A549 (cell line): ENCODE results near the gene MLYCD. TPM values are rescaled to one million over a fixed set of nuclear protein-coding genes. Genes with fewer than 3 reads are reported as not detected.
A peak's percentile ranks its signal among the peaks of the same experiment; 100 is the strongest.

Source experiments
- ATAC-seq, 2 experiments: fragments of 200-7000 bp in 1 of 2; fragments of >200 bp in 1 of 2; cut with Nextera tagmentation in 1 of 2; cut with Tn5 transposase in 1 of 2; 3 replicates each; pipeline versions ENCODE4 v1.8.0 to v1.9.1; 2018 to 2020; ENCODE audit warnings: mild to moderate bottlenecking in 1 of 2, moderate library complexity in 1 of 2
- CTCF ChIA-PET: fragments of 300-600 bp; sonication (Branson Sonifier 250); formaldehyde crosslinking; extraction: SDS; loops from one replicate; lab custom pipeline; 2021; ENCODE audit warnings: antibody characterized with exemption, inconsistent platforms; lab: Yijun Ruan, JAX
- POLR2A ChIA-PET: fragments of 350-600 bp; formaldehyde crosslinking; extraction: SDS; loops from one replicate; lab custom pipeline; 2021; ENCODE audit warnings: antibody characterized with exemption, inconsistent platforms; lab: Yijun Ruan, JAX
- DNase-seq, 2 experiments: peaks; one replicate each; pipeline versions ENCODE4 v3.0.0 to v3.0.0-alpha.2; 2011 to 2016; ENCODE audit warnings: low read depth in 1 of 2, low spot score in 1 of 2
- FAIRE-seq: peaks from 2 replicates; lab custom pipeline; 2011; peaks lifted over from hg19 to GRCh38; lab: Jason Lieb, UNC
- H3K27ac ChIP-seq, 2 experiments: fragments of >200 bp; sonication (Bioruptor Twin); formaldehyde crosslinking; 3 replicates each; pipeline ENCODE4 v1.5.1; 2016 to 2017
- H3K4me1 ChIP-seq: fragments of >200 bp; sonication (Bioruptor Twin); formaldehyde crosslinking; 3 replicates; pipeline ENCODE4 v1.6.1; 2016
- H3K4me2 ChIP-seq: fragments of >200 bp; sonication (Bioruptor Twin); formaldehyde crosslinking; 3 replicates; pipeline ENCODE4 v1.6.1; 2016
- H3K4me3 ChIP-seq: fragments of >200 bp; sonication (Bioruptor Twin); formaldehyde crosslinking; 3 replicates; pipeline ENCODE4 v1.5.1; 2016
- H3K9me3 ChIP-seq: fragments of >200 bp; sonication (Bioruptor Twin); formaldehyde crosslinking; 3 replicates; pipeline ENCODE4 v1.6.1; 2016
- CBX2 ChIP-seq: fragments of 200-600 bp; sonication (generic); IDR thresholded peaks from 2 replicates; pipeline ENCODE4 v1.6.1; 2016; ENCODE audit warnings: low read depth, mild to moderate bottlenecking, borderline replicate concordance
- CHD4 ChIP-seq: fragments of 200-600 bp; sonication (generic); IDR thresholded peaks from 2 replicates; pipeline ENCODE4 v1.6.1; 2016; ENCODE audit warnings: antibody characterized with exemption, mild to moderate bottlenecking, borderline replicate concordance
- E2F6 ChIP-seq: IDR thresholded peaks from 2 replicates; pipeline ENCODE4 v1.6.1; 2012; ENCODE audit warnings: low read depth, borderline replicate concordance
- ESRRA ChIP-seq: fragments of 150-350 bp; IDR thresholded peaks from 2 replicates; pipeline ENCODE4 v1.6.1; 2014; ENCODE audit warnings: mild to moderate bottlenecking, low read length, borderline replicate concordance
- HDAC2 ChIP-seq: fragments of 200-600 bp; sonication (generic); IDR thresholded peaks from 2 replicates; pipeline ENCODE4 v1.6.1; 2016
- HES2 ChIP-seq: fragments of >200 bp; sonication (Bioruptor Twin); formaldehyde crosslinking; IDR thresholded peaks from 2 replicates; pipeline ENCODE4 v1.6.1; 2016
- HOXA7 ChIP-seq: fragments of 250-450 bp; sonication (Bioruptor Pico); IDR thresholded peaks from 2 replicates; pipeline ENCODE4 v1.5.0; 2020; ENCODE audit warnings: mild to moderate bottlenecking, moderate library complexity
- JUN ChIP-seq, 2 experiments: fragments of >200 bp; sonication (Bioruptor Twin); formaldehyde crosslinking; IDR thresholded peaks; 2 replicates in 1 of 2; 3 replicates in 1 of 2; pipeline ENCODE4 v1.6.1; 2016 to 2017
- POLR2A ChIP-seq: IDR thresholded peaks from 2 replicates; pipeline ENCODE4 v1.6.1; 2012; ENCODE audit warnings: mild to moderate bottlenecking, low read length
- POLR2AphosphoS2 ChIP-seq: conservative IDR thresholded peaks from 2 replicates; pipeline ENCODE4 v1.6.1; 2012; ENCODE audit warnings: low read length, improper control_type of control experiment, inconsistent platforms
- RCOR1 ChIP-seq: fragments of 150-350 bp; IDR thresholded peaks from 2 replicates; pipeline ENCODE4 v1.6.1; 2014; ENCODE audit warnings: antibody characterized with exemption, low read length, low read depth
- RFX5 ChIP-seq: fragments of 450-650 bp; IDR thresholded peaks from 2 replicates; pipeline ENCODE4 v1.7.1; 2014; ENCODE audit warnings: antibody characterized with exemption, mild to moderate bottlenecking, moderate library complexity
- USF2 ChIP-seq: fragments of 450-650 bp; IDR thresholded peaks from 2 replicates; pipeline ENCODE4 v1.6.1; 2014; ENCODE audit warnings: antibody characterized with exemption
- ZFP36 ChIP-seq: fragments of 450-650 bp; IDR thresholded peaks from 2 replicates; pipeline ENCODE4 v1.6.1; 2014; ENCODE audit warnings: borderline replicate concordance; ENCODE audit not compliant: partially characterized antibody
- WGBS: methylation state at CpG from one replicate; pipeline ENCODE4 v1.1.6; 2017; ENCODE audit errors: missing lambda C conversion rate; 5-methylcytosine and 5-hydroxymethylcytosine counted together
- polyA plus RNA-seq, 4 experiments: library from polyadenylated mRNA; depleted of rRNA in 3 of 4; stranded (reverse); fragments of >200 nt; fragmentation: RNase III in 1 of 4; extraction: RNeasy Plus Mini Kit Qiagen cat#74134 plus additional on column Dnase treatment in 1 of 4; gene quantifications; 2 replicates in 3 of 4; 3 replicates in 1 of 4; pipeline ENCODE4 v1.2.3, GENCODE V29; 2011 to 2017
- TF ChIP-seq, protein P1 (sequence below): fragments of >200 bp; sonication (Bioruptor Twin); formaldehyde crosslinking; IDR thresholded peaks from 3 replicates; pipeline ENCODE4 v1.5.1; 2016

Gene MLYCD
- polyA plus RNA-seq, 2 of the 4 experiments (the other 2 are of a cell fraction) = 1.3 to 1.7 TPM

- Histone ChIP-seq H3K27ac (no peak overlapping the region), H3K4me1 (peaks cover 6% of the 10 kb centered on the region), H3K4me2 (no peak overlapping the region), H3K4me3 (no peak overlapping the region), H3K9me3 (no peaks in the 10 kb centered on the region)
- ChIA-PET POLR2A (no interaction called here), CTCF (interaction anchor here (0.9 to 17.0 kb wide), 14 partner anchors 8 to 159 kb away, joined by 3 to 175 read pairs (median 9); partner anchors contain the start of gene OSGIN1)
- FAIRE-seq (no peak), DNase-seq (no peak), ATAC-seq (no peak)
- 79% methylated on average over 10 of the region's 12 CpGs for WGBS
- TF ChIP-seq HES2 (no peak), RCOR1 (no peak), HOXA7 (CRISPR knock-in tag) (no peak), CHD4 (no peak), HDAC2 (no peak), RFX5 (no peak), JUN (IDR thresholded peaks at IDR 0.05) (no peak)
These were observed 26.4 kb downstream of the MLYCD start for GRCh38 chr16:83925095-83925905.

DNA sequence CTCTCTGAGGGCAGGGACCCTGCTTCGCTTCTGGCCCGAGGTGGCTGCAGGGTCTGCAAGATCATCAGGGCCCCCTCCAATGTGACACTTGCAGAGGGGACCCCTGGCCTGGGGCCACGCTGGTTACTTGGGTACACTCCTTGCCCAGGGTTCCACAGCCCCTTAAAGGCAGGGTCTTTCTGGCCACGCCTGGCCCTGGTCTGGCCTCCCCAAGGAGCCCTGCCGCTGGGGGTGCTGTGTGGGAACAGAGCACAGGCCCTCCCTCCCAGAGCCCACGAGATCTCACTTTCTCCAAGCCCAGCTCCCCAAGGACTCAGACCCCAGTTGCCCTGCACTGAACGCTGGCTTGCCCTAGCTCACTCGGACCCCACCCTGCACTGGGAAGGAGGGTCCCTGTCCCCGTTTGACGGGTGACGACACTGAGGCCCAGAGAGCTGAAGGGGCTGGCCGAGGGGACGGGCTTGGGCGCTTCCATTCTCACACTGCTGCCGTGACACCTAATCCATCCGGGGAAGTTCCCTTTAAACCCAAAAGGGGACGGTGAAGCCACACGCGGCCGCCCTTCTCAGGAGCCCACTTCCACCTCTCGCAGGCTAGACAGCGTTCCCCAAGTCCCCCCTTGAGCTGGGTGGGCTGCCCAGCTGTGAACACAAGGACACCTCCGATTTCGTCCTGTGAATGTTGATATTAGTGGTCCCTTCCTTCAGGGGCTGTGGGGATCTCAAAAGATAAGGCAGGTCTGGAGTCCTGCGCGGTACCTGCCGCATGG is 27.2 kb downstream of the MLYCD start:
- DNase-seq (no peak), ATAC-seq (peak in 1 of 2 experiments; percentile 27; a peak in 3 of 6 replicates)
- no peak overlapping the region for H3K4me3 ChIP-seq
- CTCF ChIA-PET = interaction anchor here (0.9 to 17.0 kb wide), 20 partner anchors 9 to 158 kb away, joined by 3 to 175 read pairs (median 5); partner anchors contain the start of gene OSGIN1
- TF ChIP-seq POLR2AphosphoS2 (no peak), USF2 (no peak), CBX2 (no peak), ESRRA (no peak), HOXA7 (CRISPR knock-in tag) (no peak), E2F6 (no peak), POLR2A (no peak), HDAC2 (no peak), CHD4 (no peak), ZFP36 (no peak)
- TF ChIP-seq, protein P1, sequence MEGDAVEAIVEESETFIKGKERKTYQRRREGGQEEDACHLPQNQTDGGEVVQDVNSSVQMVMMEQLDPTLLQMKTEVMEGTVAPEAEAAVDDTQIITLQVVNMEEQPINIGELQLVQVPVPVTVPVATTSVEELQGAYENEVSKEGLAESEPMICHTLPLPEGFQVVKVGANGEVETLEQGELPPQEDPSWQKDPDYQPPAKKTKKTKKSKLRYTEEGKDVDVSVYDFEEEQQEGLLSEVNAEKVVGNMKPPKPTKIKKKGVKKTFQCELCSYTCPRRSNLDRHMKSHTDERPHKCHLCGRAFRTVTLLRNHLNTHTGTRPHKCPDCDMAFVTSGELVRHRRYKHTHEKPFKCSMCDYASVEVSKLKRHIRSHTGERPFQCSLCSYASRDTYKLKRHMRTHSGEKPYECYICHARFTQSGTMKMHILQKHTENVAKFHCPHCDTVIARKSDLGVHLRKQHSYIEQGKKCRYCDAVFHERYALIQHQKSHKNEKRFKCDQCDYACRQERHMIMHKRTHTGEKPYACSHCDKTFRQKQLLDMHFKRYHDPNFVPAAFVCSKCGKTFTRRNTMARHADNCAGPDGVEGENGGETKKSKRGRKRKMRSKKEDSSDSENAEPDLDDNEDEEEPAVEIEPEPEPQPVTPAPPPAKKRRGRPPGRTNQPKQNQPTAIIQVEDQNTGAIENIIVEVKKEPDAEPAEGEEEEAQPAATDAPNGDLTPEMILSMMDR = no peak
- TF ChIP-seq, all 56 proteins: peak for 0
- Histone ChIP-seq H3K4me2 (peak overlapping the region; percentile 90), H3K27ac (peak overlapping the region in 1 of 2 experiments; percentile 36; a peak in 1 of 6 replicates), H3K9me3 (no peaks in the 10 kb centered on the region), H3K4me1 (peaks cover 6% of the 10 kb centered on the region)
- POLR2A ChIA-PET = interaction anchor here (1.1 kb wide), 1 partner anchor 27 kb away, joined by 6 read pairs; the partner anchor contains the start of gene OSGIN1
- WGBS = 45% methylated on average over 19 of the region's 27 CpGs
- no peak for FAIRE-seq
